PC-9 (cell line): ENCODE data around the gene CRY2.

Source experiments
- EZH2 ChIP-seq: fragments of 200-600 bp; sonication (generic); IDR thresholded peaks from 2 replicates; pipeline ENCODE4 v1.8.0; 2017; ENCODE audit warnings: antibody characterized with exemption, low read depth
- TF ChIP-seq, protein P1 (sequence below): fragments of 200-600 bp; sonication (generic); conservative IDR thresholded peaks from 2 replicates; pipeline ENCODE4 v1.6.1; 2017; ENCODE audit warnings: mixed run types, antibody characterized with exemption, mild to moderate bottlenecking, moderate library complexity

DNA sequence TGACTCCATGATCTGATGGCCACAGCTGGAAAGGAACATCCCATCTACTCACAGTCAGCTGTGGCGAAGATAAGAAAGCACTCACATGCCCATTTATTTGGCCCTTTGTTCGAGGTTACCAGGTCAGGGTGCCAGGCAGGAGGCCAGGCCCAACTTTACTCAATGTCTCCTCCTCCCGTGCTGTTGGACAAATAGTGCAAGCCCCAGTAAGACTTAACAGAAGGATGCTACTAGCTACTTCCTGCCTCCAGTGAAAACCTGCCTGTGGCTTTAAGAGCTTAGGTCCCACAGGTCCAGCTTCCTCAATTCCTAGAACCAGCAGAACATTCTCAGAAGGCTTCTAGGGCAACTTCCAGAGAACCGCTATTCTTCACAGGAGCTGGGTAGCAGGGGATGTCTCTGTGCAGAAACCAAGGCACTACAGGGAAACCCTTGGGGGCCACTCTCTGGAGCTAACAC lies 12.9 kb upstream of the CRY2 start:
- TF ChIP-seq, protein P1, sequence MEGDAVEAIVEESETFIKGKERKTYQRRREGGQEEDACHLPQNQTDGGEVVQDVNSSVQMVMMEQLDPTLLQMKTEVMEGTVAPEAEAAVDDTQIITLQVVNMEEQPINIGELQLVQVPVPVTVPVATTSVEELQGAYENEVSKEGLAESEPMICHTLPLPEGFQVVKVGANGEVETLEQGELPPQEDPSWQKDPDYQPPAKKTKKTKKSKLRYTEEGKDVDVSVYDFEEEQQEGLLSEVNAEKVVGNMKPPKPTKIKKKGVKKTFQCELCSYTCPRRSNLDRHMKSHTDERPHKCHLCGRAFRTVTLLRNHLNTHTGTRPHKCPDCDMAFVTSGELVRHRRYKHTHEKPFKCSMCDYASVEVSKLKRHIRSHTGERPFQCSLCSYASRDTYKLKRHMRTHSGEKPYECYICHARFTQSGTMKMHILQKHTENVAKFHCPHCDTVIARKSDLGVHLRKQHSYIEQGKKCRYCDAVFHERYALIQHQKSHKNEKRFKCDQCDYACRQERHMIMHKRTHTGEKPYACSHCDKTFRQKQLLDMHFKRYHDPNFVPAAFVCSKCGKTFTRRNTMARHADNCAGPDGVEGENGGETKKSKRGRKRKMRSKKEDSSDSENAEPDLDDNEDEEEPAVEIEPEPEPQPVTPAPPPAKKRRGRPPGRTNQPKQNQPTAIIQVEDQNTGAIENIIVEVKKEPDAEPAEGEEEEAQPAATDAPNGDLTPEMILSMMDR = no peak
- no peak for TF ChIP-seq EZH2
